Smooth muscle cell (in vitro differentiated cells): ENCODE results near the gene WBP2NL. TPM values are rescaled to one million over a fixed set of nuclear protein-coding genes. Genes with fewer than 3 reads are reported as not detected.

ENCODE experiments used
- DNase-seq: peaks from one replicate; lab custom pipeline; 2025; ENCODE audit not compliant: unreplicated experiment; lab: John Stamatoyannopoulos, UW
- H2AFZ ChIP-seq: fragments of 200-600 bp; sonication (generic); 2 replicates; pipeline ENCODE4 v1.6.0; 2016; ENCODE audit warnings: antibody characterized with exemption, low read depth, mild to moderate bottlenecking
- H3F3A ChIP-seq: fragments of 200-600 bp; sonication (generic); 2 replicates; pipeline ENCODE4 v1.6.0; 2017; ENCODE audit warnings: antibody characterized with exemption, low read depth
- H3K27ac ChIP-seq: fragments of 200-600 bp; sonication (generic); 2 replicates; pipeline ENCODE4 v1.5.1; 2016; ENCODE audit warnings: low read depth, mild to moderate bottlenecking
- H3K27me3 ChIP-seq: fragments of 200-600 bp; sonication (generic); 2 replicates; pipeline ENCODE4 v1.6.1; 2016; ENCODE audit warnings: low read depth, mild to moderate bottlenecking
- H3K36me3 ChIP-seq: fragments of 200-600 bp; sonication (generic); 2 replicates; pipeline ENCODE4 v1.5.1; 2016; ENCODE audit warnings: low read depth
- H3K4me1 ChIP-seq: fragments of 200-600 bp; sonication (generic); 2 replicates; pipeline ENCODE4 v1.5.1; 2016; ENCODE audit warnings: low read depth
- H3K4me2 ChIP-seq: fragments of 200-600 bp; sonication (generic); 2 replicates; pipeline ENCODE4 v1.6.0; 2016; ENCODE audit warnings: mild to moderate bottlenecking
- H3K4me3 ChIP-seq: fragments of 200-600 bp; sonication (generic); 2 replicates; pipeline ENCODE4 v1.5.1; 2016; ENCODE audit warnings: mild to moderate bottlenecking
- H3K79me2 ChIP-seq: fragments of 200-600 bp; sonication (generic); 2 replicates; pipeline ENCODE4 v1.6.0; 2016; ENCODE audit warnings: low read depth, mild to moderate bottlenecking
- H3K9ac ChIP-seq: fragments of 200-600 bp; sonication (generic); 2 replicates; pipeline ENCODE4 v1.6.0; 2016; ENCODE audit warnings: low read depth
- H3K9me3 ChIP-seq: fragments of 200-600 bp; sonication (generic); replicated peaks from 2 replicates; pipeline ENCODE4 v1.5.1; 2016; ENCODE audit warnings: low read depth
- H4K20me1 ChIP-seq: fragments of 200-600 bp; sonication (generic); 2 replicates; pipeline ENCODE4 v1.6.0; 2016; ENCODE audit warnings: low read depth
- CTCF ChIP-seq: fragments of 200-600 bp; sonication (generic); IDR thresholded peaks from 2 replicates; pipeline ENCODE4 v1.5.1; 2017; ENCODE audit warnings: borderline replicate concordance, mild to moderate bottlenecking, antibody characterized with exemption; ENCODE audit not compliant: insufficient read depth, poor library complexity, severe bottlenecking
- WGBS: methylation state at CpG from one replicate; pipeline ENCODE4 v1.1.7; 2016; ENCODE audit warnings: low lambda C conversion rate; 5-methylcytosine and 5-hydroxymethylcytosine counted together
- polyA plus RNA-seq: library from polyadenylated mRNA; unstranded; fragments of >200 nt; fragmentation: Nextera tagmentation; extraction: Ambion mirVana; gene quantifications from 2 replicates; pipeline ENCODE4 v1.2.1, GENCODE V29; 2016
- total RNA-seq: library from RNA; depleted of rRNA; stranded (reverse); fragments of >200 nt; gene quantifications from 2 replicates; pipeline ENCODE4 v1.2.3, GENCODE V29; 2014

The WBP2NL gene
- total and polyA plus RNA-seq, 2 experiments from 2014 or later = 0.10 TPM; not detected in 1

GRCh38 chr22:42060489-42060888 is 61.9 kb downstream of the WBP2NL start:
- no peak for TF ChIP-seq CTCF
- Histone ChIP-seq H2AFZ (no peak overlapping the region), H3K4me3 (no peak overlapping the region), H4K20me1 (no peaks in the 10 kb centered on the region), H3K27ac (no peak overlapping the region), H3K9me3 (peaks cover 3% of the 10 kb centered on the region), H3K27me3 (no peaks in the 10 kb centered on the region), H3K79me2 (no peaks in the 10 kb centered on the region), H3K36me3 (peaks cover 5% of the 10 kb centered on the region), H3K4me1 (no peaks in the 10 kb centered on the region), H3K4me2 (no peak overlapping the region), H3K9ac (no peak overlapping the region), H3F3A (no peaks in the 10 kb centered on the region)
- DNase-seq = no peak
- 88% methylated on average over 5 of the region's 5 CpGs for WGBS

- no peak overlapping the region for H2AFZ ChIP-seq
- peaks cover 5% of the 10 kb centered on the region for H3K36me3 ChIP-seq
- no peak overlapping the region for H3K4me3 ChIP-seq
- TF ChIP-seq CTCF = no peak
- H4K20me1 ChIP-seq = no peaks in the 10 kb centered on the region
- DNase-seq = no peak
- H3K9ac ChIP-seq = no peak overlapping the region
- H3K4me2 ChIP-seq = no peak overlapping the region
- peaks cover 3% of the 10 kb centered on the region for H3K9me3 ChIP-seq
- no peak overlapping the region for H3K27ac ChIP-seq
- H3K27me3 ChIP-seq = no peaks in the 10 kb centered on the region
- no peaks in the 10 kb centered on the region for H3K4me1 ChIP-seq
- H3F3A ChIP-seq = no peaks in the 10 kb centered on the region
- 98% methylated on average over 7 of the region's 7 CpGs for WGBS
- H3K79me2 ChIP-seq = no peaks in the 10 kb centered on the region
These were observed 62.5 kb downstream of the WBP2NL start for GRCh38 chr22:42061041-42061440.

- 97% methylated on average over 9 of the region's 10 CpGs for WGBS
- Histone ChIP-seq H3K9ac (no peak overlapping the region), H4K20me1 (no peaks in the 10 kb centered on the region), H3K9me3 (no peaks in the 10 kb centered on the region), H3K4me3 (no peak overlapping the region), H3K4me1 (no peaks in the 10 kb centered on the region), H3K27ac (no peak overlapping the region), H3K79me2 (no peaks in the 10 kb centered on the region), H3K4me2 (no peak overlapping the region), H2AFZ (no peak overlapping the region), H3F3A (no peaks in the 10 kb centered on the region), H3K27me3 (no peaks in the 10 kb centered on the region), H3K36me3 (peaks cover 5% of the 10 kb centered on the region)
- DNase-seq = no peak
- no peak for TF ChIP-seq CTCF
These were observed 64.0 kb downstream of the WBP2NL start for GRCh38 chr22:42062506-42063170.

DNA sequence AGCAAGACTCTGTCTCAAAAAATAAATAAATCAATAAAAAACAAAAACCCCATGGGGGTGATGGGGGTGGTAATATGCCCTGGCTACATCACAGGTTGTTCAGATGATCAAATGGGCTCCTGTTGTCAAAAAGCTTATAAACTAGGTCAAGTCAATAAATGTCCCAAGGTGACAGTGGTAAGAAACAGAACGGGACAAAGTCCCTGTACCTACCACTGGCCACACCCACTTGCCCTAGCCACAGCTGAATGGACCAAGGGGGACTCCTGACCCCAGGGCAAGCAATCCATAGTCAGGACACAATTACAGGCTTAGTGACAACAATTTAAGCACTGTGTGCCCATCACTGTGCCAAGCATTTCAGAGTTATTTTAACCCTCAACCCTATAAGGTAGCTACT is 66.0 kb downstream of the WBP2NL start:
- TF ChIP-seq CTCF = no peak
- Histone ChIP-seq H2AFZ (no peak overlapping the region), H3K9ac (no peak overlapping the region), H3K9me3 (no peaks in the 10 kb centered on the region), H3F3A (no peaks in the 10 kb centered on the region), H4K20me1 (no peaks in the 10 kb centered on the region), H3K79me2 (no peaks in the 10 kb centered on the region), H3K4me2 (no peak overlapping the region), H3K4me3 (no peak overlapping the region), H3K27me3 (no peaks in the 10 kb centered on the region), H3K27ac (no peak overlapping the region), H3K4me1 (peaks cover 1% of the 10 kb centered on the region), H3K36me3 (no peaks in the 10 kb centered on the region)
- no peak for DNase-seq
- WGBS = 92% methylated on average over 1 of the region's 1 CpG
